ENCODE data around the gene MKNK2.

MKNK2 gene

GRCh38 chr19:2039089-2039958 is 11.7 kb downstream of the MKNK2 start:
- no peak for TF ChIP-seq CTCF (IDR thresholded peaks at IDR 0.05; ENCODE audit: borderline replicate concordance, control extremely low read depth, extremely low read depth, insufficient read depth, missing control alignments)
- in situ Hi-C loops (cut with MboI; ENCODE audit: low sequenced_read_pairs, unreplicated experiment), result no loop called here
- DNase-seq (ENCODE audit: low spot score), result no peak

GRCh38 chr19:2038284-2039088 is 12.6 kb downstream of the MKNK2 start:
- no peak for TF ChIP-seq CTCF (IDR thresholded peaks at IDR 0.05; ENCODE audit: borderline replicate concordance, control extremely low read depth, extremely low read depth, insufficient read depth, missing control alignments)
- in situ Hi-C loops (cut with MboI; ENCODE audit: low sequenced_read_pairs, unreplicated experiment), result no loop called here
- no peak for DNase-seq (ENCODE audit: low spot score)

GRCh38 chr19:2037651-2038255 is 13.3 kb downstream of the MKNK2 start:
- no peak for DNase-seq (ENCODE audit: low spot score)
- no peak for TF ChIP-seq CTCF (IDR thresholded peaks at IDR 0.05; ENCODE audit: borderline replicate concordance, control extremely low read depth, extremely low read depth, insufficient read depth, missing control alignments)
- in situ Hi-C loops (cut with MboI; ENCODE audit: low sequenced_read_pairs, unreplicated experiment), result no loop called here

- TF ChIP-seq CTCF (IDR thresholded peaks at IDR 0.05; ENCODE audit: borderline replicate concordance, control extremely low read depth, extremely low read depth, insufficient read depth, missing control alignments), result no peak
- in situ Hi-C loops (cut with MboI; ENCODE audit: low sequenced_read_pairs, unreplicated experiment), result no loop called here
- DNase-seq (ENCODE audit: low spot score), result no peak
Observed at GRCh38 chr19:2036424-2036823, 14.6 kb downstream of the MKNK2 start.

GRCh38 chr19:2035590-2035991 is 15.5 kb downstream of the MKNK2 start:
- in situ Hi-C loops (cut with MboI; ENCODE audit: low sequenced_read_pairs, unreplicated experiment), result no loop called here
- no peak for DNase-seq (ENCODE audit: low spot score)
- TF ChIP-seq CTCF (IDR thresholded peaks at IDR 0.05; ENCODE audit: borderline replicate concordance, control extremely low read depth, extremely low read depth, insufficient read depth, missing control alignments), result no peak
